MCF 10A (cell line): ENCODE results near the gene ANKRD13A. TPM values are rescaled to one million over a fixed set of nuclear protein-coding genes. Genes with fewer than 3 reads are reported as not detected.

Source experiments
- BruUV-seq: library from RNA; stranded (reverse); fragments of 400-500 nt; replicated peaks from 2 replicates; lab custom pipeline; 2021; lab: Mats Ljungman, UMichigan
- CTCF ChIA-PET: fragments of 300-600 bp; sonication (Branson Sonifier 250); formaldehyde crosslinking; extraction: SDS; loops from one replicate; lab custom pipeline; 2021; ENCODE audit warnings: antibody characterized with exemption, inconsistent platforms; lab: Yijun Ruan, JAX
- POLR2A ChIA-PET: fragments of 300-600, 350-650 bp; sonication (Branson Sonifier 250); formaldehyde crosslinking; extraction: SDS; loops from one replicate; lab custom pipeline; 2020; ENCODE audit warnings: antibody characterized with exemption, inconsistent platforms; lab: Yijun Ruan, JAX
- DNase-seq: peaks from one replicate; pipeline ENCODE4 v3.0.0-alpha.2; 2018; ENCODE audit not compliant: unreplicated experiment
- H3K27ac Mint-ChIP-seq: one replicate; pipeline ENCODE4 v1.8.0; 2022; ENCODE audit warnings: mild to moderate bottlenecking, low read depth, mixed read lengths; ENCODE audit not compliant: unreplicated experiment
- H3K27me3 Mint-ChIP-seq: one replicate; pipeline ENCODE4 v1.8.0; 2022; ENCODE audit warnings: mixed read lengths; ENCODE audit not compliant: insufficient read depth, unreplicated experiment
- H3K36me3 Mint-ChIP-seq: one replicate; pipeline ENCODE4 v1.8.0; 2022; ENCODE audit warnings: mild to moderate bottlenecking, moderate library complexity, mixed read lengths; ENCODE audit not compliant: insufficient read depth, unreplicated experiment
- H3K4me1 Mint-ChIP-seq: one replicate; pipeline ENCODE4 v1.8.0; 2022; ENCODE audit warnings: mixed read lengths; ENCODE audit not compliant: insufficient read depth, unreplicated experiment
- H3K4me3 Mint-ChIP-seq: one replicate; pipeline ENCODE4 v1.8.0; 2022; ENCODE audit warnings: mild to moderate bottlenecking, moderate library complexity, mixed read lengths; ENCODE audit not compliant: unreplicated experiment
- H3K9me3 Mint-ChIP-seq: one replicate; pipeline ENCODE4 v1.8.0; 2022; ENCODE audit warnings: mixed read lengths; ENCODE audit not compliant: unreplicated experiment
- CTCF ChIP-seq: fragments of 200-600 bp; IDR thresholded peaks from one replicate; pipeline ENCODE4 v1.8.0; 2022; ENCODE audit warnings: antibody characterized with exemption, mild to moderate bottlenecking; ENCODE audit not compliant: unreplicated experiment
- intact Hi-C: fragments of 100-400 bp; cut with micrococcal nuclease; formaldehyde crosslinking; loops from 2 replicates; pipeline ENCODE4 v1.14.1; 2022
- total RNA-seq: library from RNA; stranded (reverse); gene quantifications from 2 replicates; pipeline ENCODE4 v1.2.3, GENCODE V29; 2022

The ANKRD13A gene
- total RNA-seq, 1 experiment from 2014 or later = 32.5 TPM

DNA sequence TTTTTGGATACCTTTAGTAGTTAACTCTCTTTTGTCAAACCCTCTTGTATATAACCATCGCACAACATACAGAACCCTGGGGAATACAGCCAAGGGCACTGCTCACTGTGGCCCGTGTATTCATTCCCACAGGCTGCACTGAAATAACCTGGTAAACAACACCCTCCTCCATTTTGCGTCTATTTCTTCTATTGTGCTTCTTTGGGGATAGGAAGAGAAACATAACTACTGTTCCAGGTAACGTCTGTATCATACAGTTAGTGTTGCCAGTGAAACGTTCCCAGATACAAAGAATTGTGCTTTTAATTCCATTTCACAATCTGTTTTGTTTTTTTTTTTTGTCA lies 39.5 kb downstream of the ANKRD13A start:
- Mint-ChIP-seq H3K4me1 (peaks cover 18% of the 10 kb centered on the region), H3K27me3 (no peaks in the 10 kb centered on the region), H3K36me3 (peaks cover 62% of the 10 kb centered on the region), H3K4me3 (peak overlapping the region; percentile 79), H3K27ac (peak overlapping the region; percentile 100), H3K9me3 (no peaks in the 10 kb centered on the region)
- TSS peak; percentile 23 for BruUV-seq
- intact Hi-C loops = loop anchor here (5.0 kb wide), 2 partner anchors 36 to 86 kb away; no protein-coding TSS in a partner anchor
- ChIA-PET CTCF (interaction anchor here (1.2 kb wide), 1 partner anchor 14 kb away, joined by 3 read pairs; no protein-coding TSS in a partner anchor), POLR2A (interaction anchor here (1.1 to 2.4 kb wide), 6 partner anchors 11 to 429 kb away, joined by 3 to 11 read pairs (median 4); partner anchors contain the start of genes ANKRD13A, FAM216A and GPN3)
- TF ChIP-seq CTCF = no peak
- DNase-seq = no peak

DNA sequence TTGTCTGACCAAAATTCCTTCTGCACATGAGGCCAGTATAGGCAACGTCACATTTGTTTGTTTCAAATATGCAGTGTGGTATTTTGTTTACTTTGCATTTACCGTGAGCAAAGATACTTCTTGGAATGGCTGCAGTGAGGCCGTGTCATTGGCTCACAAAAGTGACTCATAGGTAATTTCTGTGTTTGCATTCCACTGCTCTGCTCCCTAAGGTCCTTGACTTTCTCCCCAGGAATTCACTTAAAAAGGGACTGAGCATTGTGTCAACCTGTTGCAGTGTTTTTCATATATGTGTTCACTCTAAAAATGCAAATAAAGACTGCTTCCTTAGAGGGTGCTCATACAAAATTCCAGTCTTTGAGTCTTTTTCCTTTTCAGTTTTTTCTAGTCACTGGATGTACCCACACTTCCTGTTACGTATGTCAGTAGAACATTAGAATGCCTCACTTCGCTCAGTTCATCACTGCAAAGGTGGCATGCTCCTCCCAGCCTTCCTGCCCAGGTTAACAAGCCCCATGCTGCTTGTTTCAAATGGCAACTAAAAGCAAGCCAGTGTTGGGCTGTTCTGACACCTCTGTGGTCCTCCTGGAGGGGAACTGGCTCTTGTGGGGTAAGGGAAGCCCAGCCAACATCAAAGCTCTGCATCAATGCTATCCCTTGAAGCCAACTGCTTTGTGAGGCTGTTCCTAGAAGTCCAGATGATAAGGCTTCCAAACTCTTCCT lies 40.0 kb downstream of the ANKRD13A start:
- intact Hi-C loops = loop anchor here (5.0 kb wide), 2 partner anchors 37 to 87 kb away; no protein-coding TSS in a partner anchor
- ChIA-PET CTCF (no interaction called here), POLR2A (interaction anchor here (0.6 to 2.4 kb wide), 7 partner anchors 8 to 490 kb away, joined by 3 to 6 read pairs (median 4); partner anchors contain the start of genes ANKRD13A and ARPC3)
- peak overlapping the region; percentile 79 for H3K4me3 Mint-ChIP-seq
- peak overlapping the region; percentile 100 for H3K27ac Mint-ChIP-seq
- TF ChIP-seq CTCF = no peak
- no peaks in the 10 kb centered on the region for H3K27me3 Mint-ChIP-seq
- H3K4me1 Mint-ChIP-seq = peaks cover 18% of the 10 kb centered on the region
- TSS peak; percentile 37 for BruUV-seq
- DNase-seq = peak; percentile 88
- no peaks in the 10 kb centered on the region for H3K9me3 Mint-ChIP-seq
- peaks cover 58% of the 10 kb centered on the region for H3K36me3 Mint-ChIP-seq

DNA sequence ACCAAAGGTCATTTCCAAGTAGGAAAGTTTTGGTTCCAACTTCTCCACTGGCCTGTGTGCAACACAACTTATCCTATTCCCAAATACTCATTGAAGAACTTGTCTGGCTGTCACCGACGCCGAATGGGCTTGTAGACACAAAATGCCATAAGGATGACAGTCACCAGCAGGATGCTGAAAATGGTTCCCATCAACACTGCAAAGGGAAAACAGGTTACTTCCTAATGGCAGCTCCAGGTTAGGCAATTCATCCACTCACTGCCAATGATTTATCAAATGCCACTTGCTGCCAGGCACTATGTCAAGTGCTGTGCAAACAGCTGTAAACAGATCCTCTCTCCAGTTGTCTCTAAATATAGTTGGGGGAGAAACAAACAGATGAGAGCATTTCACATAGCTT lies 43.0 kb downstream of the ANKRD13A start:
- no peaks in the 10 kb centered on the region for H3K27me3 Mint-ChIP-seq
- H3K27ac Mint-ChIP-seq = peak overlapping the region; percentile 79
- H3K4me1 Mint-ChIP-seq = peaks cover 24% of the 10 kb centered on the region
- TF ChIP-seq CTCF = no peak
- BruUV-seq = no TSS peak
- H3K4me3 Mint-ChIP-seq = no peak overlapping the region
- H3K9me3 Mint-ChIP-seq = no peaks in the 10 kb centered on the region
- POLR2A ChIA-PET = interaction anchor here (1.0 kb wide), 1 partner anchor 9 kb away, joined by 3 read pairs; no protein-coding TSS in a partner anchor
- no peak for DNase-seq
- CTCF ChIA-PET = interaction anchor here (0.7 to 1.0 kb wide), 3 partner anchors 10 to 113 kb away, joined by 4 read pairs; no protein-coding TSS in a partner anchor
- H3K36me3 Mint-ChIP-seq = peaks cover 40% of the 10 kb centered on the region
- intact Hi-C loops = no loop called here
